ENCODE results near the gene PSMD1.

GRCh38 chr2:231160701-231161100 is 104.0 kb downstream of the PSMD1 start:
- TF ChIP-seq CTCF (IDR thresholded peaks at IDR 0.05) (no peak), EZH2phosphoT487 (IDR thresholded peaks at IDR 0.05) (no peak)

Data from neural progenitor cell (in vitro differentiated cells).